ENCODE measurements around the gene ZFP36. TPM values are rescaled to one million over a fixed set of nuclear protein-coding genes. Genes with fewer than 3 reads are reported as not detected.

The ZFP36 gene
- total RNA-seq, 1 donor from 2014 or later = 15.4 TPM

DNA sequence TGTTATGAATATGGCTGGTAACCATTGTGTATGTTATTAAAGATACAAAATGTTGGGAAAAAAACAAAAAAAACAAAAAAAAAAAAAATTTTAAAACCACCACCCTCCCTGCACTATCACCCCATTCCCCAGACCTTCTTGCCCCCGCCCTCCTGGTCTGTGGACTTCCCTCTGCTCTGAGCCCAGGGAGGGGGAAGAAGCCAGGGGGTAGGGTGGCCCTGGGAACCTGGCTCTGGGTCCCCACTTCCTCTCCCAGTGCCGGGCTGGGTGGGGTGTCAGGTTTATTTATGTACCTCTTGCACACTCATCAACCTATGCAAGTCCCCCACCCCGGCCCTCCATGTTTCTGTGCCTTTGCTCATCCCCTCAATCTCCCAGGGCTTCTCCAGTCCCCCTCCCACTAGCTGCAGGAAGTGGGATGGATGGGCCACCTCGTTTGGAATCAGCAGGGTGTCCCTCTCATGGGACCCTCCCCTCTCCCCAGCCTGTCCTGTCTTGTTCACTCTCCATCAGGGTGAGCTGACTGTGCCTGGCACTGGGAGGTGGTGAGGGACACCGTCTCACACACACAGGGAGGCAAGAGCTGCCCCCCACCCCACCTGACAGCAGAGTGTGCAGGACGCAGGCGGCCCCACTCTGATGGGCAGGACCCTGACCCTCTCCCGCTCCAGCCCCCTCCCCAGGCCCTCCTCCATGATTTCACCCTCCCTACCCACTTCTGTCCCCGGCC lies 21.6 kb upstream of the ZFP36 start:
- DNase-seq (ENCODE audit: low spot score) = no peak

DNA sequence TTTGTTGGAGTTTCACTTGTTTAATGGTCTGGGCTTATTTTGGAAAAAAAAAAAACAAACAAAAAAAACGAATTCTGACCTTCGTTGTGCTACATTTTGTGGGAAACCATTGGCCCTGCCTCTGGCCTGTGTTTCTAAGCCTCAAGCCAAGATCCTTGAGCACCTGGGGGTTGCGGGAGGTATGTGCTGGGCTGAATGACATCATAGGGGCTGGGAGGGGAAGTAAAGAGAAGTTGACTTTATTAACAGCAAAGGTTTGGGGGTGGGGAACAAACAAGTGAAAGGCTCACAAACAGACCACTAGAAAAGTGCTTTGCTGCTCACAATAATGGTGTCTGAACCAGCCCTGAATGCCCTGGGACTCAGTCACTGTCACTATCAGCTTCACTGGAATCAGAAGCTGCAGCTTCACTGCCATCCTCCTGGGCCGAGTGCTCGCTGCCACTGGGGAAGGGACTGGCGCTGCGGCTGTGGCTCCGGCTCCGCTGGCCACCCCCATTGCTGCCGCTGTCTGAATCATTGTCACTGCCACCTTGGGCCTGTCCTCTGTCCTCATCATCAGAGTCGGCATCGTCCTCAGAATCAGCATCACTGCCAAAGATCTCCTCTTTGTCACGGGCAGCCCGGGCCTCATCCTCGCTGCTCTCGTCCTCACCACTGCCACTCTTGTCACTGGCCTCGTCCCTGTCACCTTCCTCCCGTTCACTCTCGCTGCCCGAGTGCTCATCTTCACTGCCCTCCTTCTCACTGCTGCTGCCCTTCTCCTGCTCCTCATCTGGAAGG lies 20.8 kb upstream of the ZFP36 start:
- no peak for DNase-seq (ENCODE audit: low spot score)

- DNase-seq (ENCODE audit: low spot score) = no peak
Measured at GRCh38 chr19:39386557-39386956, 20.1 kb upstream of the ZFP36 start.

DNA sequence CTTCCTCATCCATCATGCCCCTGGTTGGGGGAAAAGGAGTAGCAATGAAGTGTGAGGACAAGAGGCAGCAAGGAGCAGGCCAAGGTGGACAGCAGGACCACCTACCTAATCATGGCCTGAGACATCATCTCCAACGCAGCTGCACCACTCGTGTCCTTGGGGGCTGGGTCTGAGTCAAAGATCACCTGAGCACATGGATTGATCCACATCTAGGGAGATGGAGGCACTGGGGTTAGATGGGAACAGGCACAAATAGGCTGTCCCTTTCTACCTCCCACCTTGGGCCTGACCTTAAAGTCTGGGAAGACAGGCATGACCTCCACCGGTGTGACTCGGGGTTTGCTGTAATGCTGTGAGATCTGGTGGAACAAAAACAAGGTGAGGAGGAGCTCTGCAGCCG lies 18.0 kb upstream of the ZFP36 start:
- no peak for DNase-seq (ENCODE audit: low spot score)

- DNase-seq (ENCODE audit: low spot score) = no peak
Measured at GRCh38 chr19:39389631-39390414, 16.8 kb upstream of the ZFP36 start.

DNA sequence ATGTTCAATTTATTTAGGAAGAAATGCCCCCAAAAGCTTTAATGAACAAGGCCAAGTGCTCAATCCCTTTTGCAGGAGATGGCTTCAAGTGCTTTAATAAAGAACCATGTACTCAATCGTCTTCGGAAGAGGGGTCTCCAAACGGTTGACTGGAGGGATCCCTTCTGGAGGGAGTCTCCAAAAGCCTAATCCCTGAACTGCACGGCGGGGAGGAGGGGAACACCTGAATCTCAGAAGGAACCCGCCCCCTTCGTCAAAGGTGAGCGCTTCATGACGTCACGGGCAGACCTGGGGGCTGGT lies 16.2 kb upstream of the ZFP36 start:
- DNase-seq (ENCODE audit: low spot score) = no peak

- DNase-seq (ENCODE audit: low spot score) = peak; percentile 100
Measured at GRCh38 chr19:39390751-39391437, 15.8 kb upstream of the ZFP36 start, which contains the start of the genes MED29 and PAF1. TSS of gene MED29 (plus strand) at chr19:39391378. CDS start at chr19:39391423, 45 bp downstream. TSS of gene PAF1 (minus strand) at chr19:39391106. CDS start at chr19:39390864, 242 bp downstream.

- DNase-seq (ENCODE audit: low spot score) = peak; percentile 86
Measured at GRCh38 chr19:39397360-39398296, 9.0 kb upstream of the ZFP36 start.

GRCh38 chr19:39398297-39398864 lies 8.3 kb upstream of the ZFP36 start:
- DNase-seq (ENCODE audit: low spot score) = peak; percentile 69

- no peak for DNase-seq (ENCODE audit: low spot score)
Measured at GRCh38 chr19:39399668-39400050, 7.0 kb upstream of the ZFP36 start.

GRCh38 chr19:39400061-39400460 lies 6.6 kb upstream of the ZFP36 start:
- no peak for DNase-seq (ENCODE audit: low spot score)

GRCh38 chr19:39401070-39401548 lies 5.5 kb upstream of the ZFP36 start:
- no peak for DNase-seq (ENCODE audit: low spot score)

- no peak for DNase-seq (ENCODE audit: low spot score)
Measured at GRCh38 chr19:39401549-39402345, 4.9 kb upstream of the ZFP36 start.

DNA sequence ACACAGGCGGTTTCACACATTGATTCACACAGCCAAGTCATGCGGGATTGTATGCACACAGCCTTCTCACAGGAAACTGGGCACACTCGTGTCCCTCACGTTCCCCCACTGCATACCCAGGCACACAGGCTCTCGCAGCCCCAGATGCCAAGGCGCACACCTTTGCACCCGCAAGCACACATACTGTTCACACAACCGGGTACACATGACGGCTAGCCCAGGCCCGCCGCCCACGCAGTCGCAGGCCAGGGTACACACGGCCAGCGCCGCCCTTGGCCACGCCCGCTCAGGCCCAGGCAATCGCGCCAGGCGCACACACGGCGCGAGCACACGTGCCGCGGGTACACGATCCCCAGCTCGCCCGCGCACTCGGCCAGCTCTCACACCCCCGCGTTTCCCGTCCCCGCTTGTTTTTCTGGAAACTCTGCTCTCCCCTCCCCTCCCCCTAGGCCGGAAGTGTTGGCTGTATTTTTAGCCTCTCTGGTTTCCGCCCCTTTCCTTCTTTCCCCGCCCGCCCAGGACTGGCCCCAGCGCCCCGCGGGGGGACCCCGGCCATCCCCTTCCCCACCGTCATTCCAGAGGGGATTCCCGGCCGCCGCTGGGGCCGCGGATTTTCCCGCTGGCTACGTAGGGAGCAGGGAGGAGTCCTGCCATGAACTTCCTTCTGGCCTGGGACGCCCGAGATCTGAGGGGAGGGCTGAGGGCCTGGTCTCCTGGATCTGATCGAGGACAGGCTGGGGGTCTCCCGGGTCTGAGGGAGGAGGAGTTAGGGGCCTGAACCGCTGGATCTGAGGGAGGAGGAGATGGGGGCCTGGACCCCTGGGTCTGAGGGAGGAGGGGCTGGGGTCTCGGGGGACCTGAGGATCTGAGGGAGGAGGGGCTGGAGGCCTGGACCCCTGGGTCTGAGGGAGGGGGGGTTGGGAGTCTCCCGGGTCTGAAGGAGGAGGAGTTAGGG lies 4.0 kb upstream of the ZFP36 start:
- peak; percentile 93 for DNase-seq (ENCODE audit: low spot score)

DNA sequence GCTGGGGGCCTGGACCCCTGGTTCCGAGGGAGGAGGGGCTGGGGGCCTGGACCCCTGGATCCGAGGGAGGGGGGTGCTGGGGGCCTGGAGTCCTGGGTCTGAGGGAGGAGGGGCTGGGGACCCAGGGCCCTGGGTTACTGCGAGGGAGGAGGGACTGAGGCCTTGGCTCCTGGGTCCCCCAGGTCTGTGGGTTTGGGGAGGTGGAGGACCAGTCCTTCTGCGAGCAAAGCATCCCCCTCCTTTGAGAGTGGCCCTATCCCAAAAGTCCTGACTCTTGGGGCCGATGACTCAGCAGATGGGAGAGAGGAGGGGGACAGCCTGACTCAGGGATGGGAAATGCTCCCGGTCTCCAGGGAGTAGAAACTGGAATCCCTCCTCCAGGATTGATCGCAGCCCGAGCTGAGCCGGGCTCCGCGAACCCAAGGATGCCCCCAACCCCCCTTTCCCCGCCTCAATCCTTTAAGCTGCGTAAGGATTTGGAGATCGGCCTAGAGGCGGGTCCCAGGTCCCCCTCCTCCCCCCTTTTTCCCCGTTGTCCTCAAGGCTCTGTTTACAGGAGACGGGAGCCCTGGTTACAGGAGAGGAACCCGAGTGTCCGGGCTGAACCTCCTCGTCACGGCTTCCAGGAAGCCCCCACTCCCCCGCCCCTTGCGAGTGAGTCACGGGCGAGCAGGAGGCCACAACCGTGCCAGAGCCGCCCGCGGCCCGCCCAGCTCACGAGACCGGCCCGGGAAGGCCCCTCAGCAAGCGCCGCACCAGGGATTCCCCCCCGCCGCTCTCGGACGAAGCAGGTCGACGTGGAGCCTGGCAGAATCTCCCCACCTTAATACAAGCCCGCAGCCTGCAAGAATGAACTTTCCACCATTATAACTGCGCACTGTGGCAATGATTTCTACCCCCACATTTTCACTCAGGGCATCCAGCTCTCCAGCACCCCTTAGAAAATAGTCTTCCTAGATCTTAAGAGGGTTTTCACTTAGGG lies 3.0 kb upstream of the ZFP36 start:
- DNase-seq (ENCODE audit: low spot score) = peak; percentile 98

GRCh38 chr19:39405261-39405957 lies 1.2 kb upstream of the ZFP36 start:
- DNase-seq (ENCODE audit: low spot score) = no peak

Data from umbilical cord (tissue), 2 donors.